SU-DHL-6 (cell line): ENCODE results near the gene ENOX1.

Experiments used
- H2AFZ ChIP-seq: fragments of 200-600 bp; sonication (generic); 2 replicates; pipeline ENCODE4 v1.6.1; 2014; ENCODE audit warnings: low read depth, mild to moderate bottlenecking, moderate library complexity, mixed read lengths, antibody characterized with exemption, low read length; ENCODE audit not compliant: severe bottlenecking
- H3F3A ChIP-seq: fragments of 200-600 bp; shearing (Covaris generic); 2 replicates; pipeline ENCODE4 v1.6.0; 2016; ENCODE audit warnings: antibody characterized with exemption, mild to moderate bottlenecking; ENCODE audit not compliant: insufficient read depth
- H3K27ac ChIP-seq: fragments of 200-600 bp; sonication (generic); 2 replicates; pipeline ENCODE4 v1.5.1; 2016; ENCODE audit warnings: low read depth, mild to moderate bottlenecking, low read length, moderate library complexity, mixed read lengths
- H3K27me3 ChIP-seq: fragments of 200-600 bp; sonication (generic), shearing (Covaris generic); 2 replicates; pipeline ENCODE4 v1.6.0; 2014; ENCODE audit warnings: mild to moderate bottlenecking, low read length
- H3K36me3 ChIP-seq: fragments of 200-600 bp; sonication (generic); 2 replicates; pipeline ENCODE4 v1.6.1; 2014; ENCODE audit warnings: mild to moderate bottlenecking, low read length, mixed read lengths
- H3K4me2 ChIP-seq: fragments of 300-600, 200-600 bp; shearing (Covaris generic), sonication (generic); 2 replicates; pipeline ENCODE4 v1.6.0; 2014; ENCODE audit warnings: low read length, low read depth, mild to moderate bottlenecking; ENCODE audit not compliant: poor library complexity, severe bottlenecking
- H3K4me3 ChIP-seq: fragments of 200-600 bp; sonication (generic); 2 replicates; pipeline ENCODE4 v1.5.1; 2014; ENCODE audit warnings: antibody characterized with exemption, low read length, mild to moderate bottlenecking, mixed read lengths; ENCODE audit not compliant: insufficient read depth, poor library complexity, severe bottlenecking
- H3K79me2 ChIP-seq: fragments of 200-600 bp; sonication (generic); 2 replicates; pipeline ENCODE4 v1.6.1; 2014; ENCODE audit warnings: mild to moderate bottlenecking, low read length, moderate library complexity; ENCODE audit not compliant: insufficient read depth
- H3K9ac ChIP-seq: fragments of 200-600 bp; sonication (generic); 2 replicates; pipeline ENCODE4 v1.7.0; 2014; ENCODE audit warnings: mild to moderate bottlenecking, low read length
- H3K9me2 ChIP-seq: fragments of 200-600 bp; sonication (generic); replicated peaks from 2 replicates; pipeline ENCODE4 v1.6.1; 2014; ENCODE audit warnings: low read length; ENCODE audit not compliant: insufficient read depth
- H3K9me3 ChIP-seq: fragments of 200-600 bp; sonication (generic); 2 replicates; pipeline ENCODE4 v1.6.1; 2014; ENCODE audit warnings: low read length, mixed read lengths; ENCODE audit not compliant: insufficient read depth
- H4K20me1 ChIP-seq: fragments of 200-600 bp; sonication (generic); 2 replicates; pipeline ENCODE4 v1.6.1; 2014; ENCODE audit warnings: low read depth, mild to moderate bottlenecking, antibody characterized with exemption, low read length, moderate library complexity, mixed read lengths
- CTCF ChIP-seq: fragments of 200-600 bp; sonication (generic); IDR thresholded peaks from one replicate; pipeline ENCODE4 v1.5.1; 2017; ENCODE audit warnings: antibody characterized with exemption, mild to moderate bottlenecking, low read length, moderate library complexity; ENCODE audit not compliant: insufficient read depth, poor library complexity, severe bottlenecking
- EZH2phosphoT487 ChIP-seq: fragments of 200-600 bp; sonication (generic), shearing (Covaris generic); conservative IDR thresholded peaks from 2 replicates; pipeline ENCODE4 v1.6.1; 2018; ENCODE audit warnings: mild to moderate bottlenecking, antibody characterized with exemption, low read length, moderate library complexity, mixed read lengths

The ENOX1 gene

GRCh38 chr13:43694146-43694664 is 92.6 kb downstream of the ENOX1 start:
- Histone ChIP-seq H4K20me1 (no peaks in the 10 kb centered on the region), H3K4me3 (no peak overlapping the region), H3K27me3 (no peaks in the 10 kb centered on the region), H3K27ac (no peak overlapping the region), H3F3A (no peaks in the 10 kb centered on the region), H2AFZ (no peak overlapping the region), H3K79me2 (no peaks in the 10 kb centered on the region), H3K9me2 (no peaks in the 10 kb centered on the region), H3K4me2 (no peak overlapping the region), H3K36me3 (no peaks in the 10 kb centered on the region), H3K9ac (no peak overlapping the region), H3K9me3 (no peaks in the 10 kb centered on the region)
- TF ChIP-seq CTCF: no peak
- TF ChIP-seq EZH2phosphoT487: no peak

GRCh38 chr13:43693639-43694038 is 93.1 kb downstream of the ENOX1 start:
- Histone ChIP-seq H3K27me3 (no peaks in the 10 kb centered on the region), H3K4me3 (no peak overlapping the region), H3K9me3 (no peaks in the 10 kb centered on the region), H3K4me2 (no peak overlapping the region), H4K20me1 (no peaks in the 10 kb centered on the region), H3K9me2 (no peaks in the 10 kb centered on the region), H3K27ac (no peak overlapping the region), H2AFZ (no peak overlapping the region), H3K79me2 (no peaks in the 10 kb centered on the region), H3K36me3 (no peaks in the 10 kb centered on the region), H3F3A (no peaks in the 10 kb centered on the region), H3K9ac (no peak overlapping the region)
- TF ChIP-seq CTCF (no peak), EZH2phosphoT487 (no peak)

GRCh38 chr13:43688227-43688907 is 98.4 kb downstream of the ENOX1 start:
- no peak overlapping the region for H2AFZ ChIP-seq
- H3F3A ChIP-seq: no peaks in the 10 kb centered on the region
- no peaks in the 10 kb centered on the region for H3K79me2 ChIP-seq
- no peaks in the 10 kb centered on the region for H3K36me3 ChIP-seq
- H3K9ac ChIP-seq: no peak overlapping the region
- no peak overlapping the region for H3K4me2 ChIP-seq
- H4K20me1 ChIP-seq: no peaks in the 10 kb centered on the region
- H3K4me3 ChIP-seq: no peak overlapping the region
- no peak overlapping the region for H3K27ac ChIP-seq
- no peaks in the 10 kb centered on the region for H3K9me2 ChIP-seq
- no peaks in the 10 kb centered on the region for H3K9me3 ChIP-seq
- no peaks in the 10 kb centered on the region for H3K27me3 ChIP-seq
- TF ChIP-seq CTCF: no peak
- TF ChIP-seq EZH2phosphoT487: no peak
